ENCODE data around the gene C12orf57.

DNA sequence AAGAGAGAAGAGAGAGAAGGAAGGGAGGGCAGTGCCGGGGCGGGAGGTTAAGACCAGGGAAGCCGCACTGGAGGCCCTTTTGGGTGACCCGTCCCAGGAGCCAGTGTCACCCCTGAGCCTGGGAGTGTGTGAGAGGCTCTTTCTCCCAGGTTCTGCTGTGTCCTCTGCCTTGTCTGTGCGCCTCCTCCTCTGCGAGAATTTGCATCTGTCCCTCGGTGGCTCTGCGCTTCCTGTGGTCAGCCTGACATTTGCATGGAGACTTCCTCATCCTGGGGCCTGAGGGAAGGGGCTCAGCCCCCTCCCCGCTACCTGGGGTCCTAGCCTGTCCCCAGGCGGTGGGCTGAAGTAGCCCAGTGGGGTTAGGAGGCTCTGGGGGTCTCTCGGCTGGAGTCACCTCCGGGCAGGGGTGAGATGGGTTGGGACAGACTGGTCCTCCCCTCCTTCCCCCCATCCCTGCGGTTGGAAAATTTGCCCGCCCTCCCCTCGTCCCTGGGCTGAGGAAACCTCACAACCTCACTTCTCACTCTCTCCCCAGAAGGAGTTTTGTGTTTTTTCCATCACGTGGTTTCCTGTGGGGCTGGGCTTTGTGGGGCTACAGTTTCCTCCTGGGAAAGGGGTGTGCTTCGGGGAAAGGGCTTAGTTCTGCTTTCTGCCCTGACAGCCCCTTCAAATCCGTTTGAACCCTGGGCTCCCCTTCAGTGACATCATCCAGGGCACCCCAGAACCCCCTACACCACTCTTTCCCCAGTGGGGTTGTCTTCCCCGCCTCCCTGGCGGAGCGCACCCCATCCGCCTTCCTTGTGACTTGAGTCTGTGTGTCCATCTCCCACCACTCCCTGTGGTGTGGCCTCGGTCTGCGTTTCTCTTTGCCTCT is 9.9 kb downstream of the C12orf57 start:
- TF ChIP-seq, protein P1, sequence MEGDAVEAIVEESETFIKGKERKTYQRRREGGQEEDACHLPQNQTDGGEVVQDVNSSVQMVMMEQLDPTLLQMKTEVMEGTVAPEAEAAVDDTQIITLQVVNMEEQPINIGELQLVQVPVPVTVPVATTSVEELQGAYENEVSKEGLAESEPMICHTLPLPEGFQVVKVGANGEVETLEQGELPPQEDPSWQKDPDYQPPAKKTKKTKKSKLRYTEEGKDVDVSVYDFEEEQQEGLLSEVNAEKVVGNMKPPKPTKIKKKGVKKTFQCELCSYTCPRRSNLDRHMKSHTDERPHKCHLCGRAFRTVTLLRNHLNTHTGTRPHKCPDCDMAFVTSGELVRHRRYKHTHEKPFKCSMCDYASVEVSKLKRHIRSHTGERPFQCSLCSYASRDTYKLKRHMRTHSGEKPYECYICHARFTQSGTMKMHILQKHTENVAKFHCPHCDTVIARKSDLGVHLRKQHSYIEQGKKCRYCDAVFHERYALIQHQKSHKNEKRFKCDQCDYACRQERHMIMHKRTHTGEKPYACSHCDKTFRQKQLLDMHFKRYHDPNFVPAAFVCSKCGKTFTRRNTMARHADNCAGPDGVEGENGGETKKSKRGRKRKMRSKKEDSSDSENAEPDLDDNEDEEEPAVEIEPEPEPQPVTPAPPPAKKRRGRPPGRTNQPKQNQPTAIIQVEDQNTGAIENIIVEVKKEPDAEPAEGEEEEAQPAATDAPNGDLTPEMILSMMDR (IDR thresholded peaks at IDR 0.05) = no peak
- no peak for TF ChIP-seq POLR2AphosphoS5 (IDR thresholded peaks at IDR 0.05)
- TF ChIP-seq POLR2A (IDR thresholded peaks at IDR 0.05) = no peak

All from prostate gland (tissue), 2 donors.